Heart right ventricle (tissue), 16 donors: ENCODE data around the gene HES7. TPM values are rescaled to one million over a fixed set of nuclear protein-coding genes. Genes with fewer than 3 reads are reported as not detected.

Experiments
- ATAC-seq, 8 donors: fragments of 200-7000 bp; cut with Tn5 transposase; one replicate each; pipeline ENCODE4 v1.9.1; 2020; ENCODE audit warnings: mild to moderate bottlenecking in 8 of 8, moderate library complexity in 8 of 8, moderate number of reproducible peaks in 1 of 8
- DNase-seq, 2 donors: peaks; one replicate each; pipeline ENCODE4 v3.0.0-alpha.2; 2020
- H3K27ac ChIP-seq, 10 donors: fragments of 200-600 bp; sonication (generic) in 2 of 10; one replicate each; pipeline versions ENCODE4 v1.5.0 to v1.8.0; 2020 to 2022; ENCODE audit warnings: mild to moderate bottlenecking in 3 of 10
- H3K27me3 ChIP-seq, 7 donors: fragments of 200-600 bp; one replicate each; pipeline ENCODE4 v1.8.0; 2021 to 2022; ENCODE audit warnings: mild to moderate bottlenecking in 2 of 7
- H3K36me3 ChIP-seq, 9 donors: fragments of 200-600 bp; sonication (generic) in 1 of 9; one replicate each; pipeline versions ENCODE4 v1.5.0 to v1.8.0; 2020 to 2022; ENCODE audit warnings: mild to moderate bottlenecking in 2 of 9
- H3K4me1 ChIP-seq, 9 donors: fragments of 200-600 bp; sonication (generic) in 1 of 9; one replicate each; pipeline versions ENCODE4 v1.5.0 to v1.8.0; 2020 to 2022; ENCODE audit warnings: mild to moderate bottlenecking in 4 of 9
- H3K4me3 ChIP-seq, 10 donors: fragments of 200-600 bp; sonication (generic) in 2 of 10; one replicate each; pipeline versions ENCODE4 v1.5.0 to v1.8.0; 2020 to 2022; ENCODE audit warnings: mild to moderate bottlenecking in 7 of 10, moderate library complexity in 2 of 10
- H3K9me3 ChIP-seq, 11 donors: fragments of 200-600 bp in 10 of 11; sonication (generic) in 2 of 11; one replicate each; pipeline versions ENCODE4 v1.5.0 to v1.8.0; 2013 to 2022; ENCODE audit warnings: mild to moderate bottlenecking in 2 of 11, control low read depth in 1 of 11, moderate library complexity in 1 of 11
- WGBS, 2 donors: extraction: QIAGEN DNeasy Blood & Tissue Kit; methylation state at CpG; one replicate each; pipeline ENCODE4 v1.1.7; 2013; ENCODE audit warnings: inconsistent platforms in 1 of 2; 5-methylcytosine and 5-hydroxymethylcytosine counted together
- intact Hi-C, 10 donors: fragments of 100-400 bp; cut with DNase I; formaldehyde crosslinking; loops; one replicate each; pipeline versions ENCODE4 v1.11.1 to v1.14.2; 2022
- polyA plus RNA-seq, 2 donors: library from polyadenylated mRNA; stranded (reverse); fragments of 200-250 nt; gene quantifications; one replicate each; pipeline ENCODE4 v1.2.3, GENCODE V29; 2013
- total RNA-seq, 10 donors: library from RNA; stranded (reverse); fragmentation: NEBNext Ultra II Directional in 3 of 10; extraction: Animal tissue kit (Norgen Biotek cat#: 25700) in 3 of 10; gene quantifications; one replicate each; pipeline versions ENCODE4 v1.2.1 to v1.2.4, GENCODE V29; 2021 to 2023
- TF ChIP-seq, protein P1 (sequence below), 9 donors: fragments of 200-600 bp; sonication (generic) in 2 of 9; IDR thresholded peaks; one replicate each; pipeline versions ENCODE4 v1.5.0 to v1.8.0; 2021 to 2022; ENCODE audit warnings: antibody characterized with exemption in 9 of 9, mild to moderate bottlenecking in 5 of 9, moderate library complexity in 1 of 9
- donor health status: Arrhythmogenic right ventricular cardiomyopathy.
- donor health status: ischemic (EF 13 %, LVEDD 7.1; RV severe dilation, severe dysfunction).
- donor health status: healthy with polysubstance abuse.
- donor health status: DM: no; HTN: yes; CAD: no.
- donor health status: DM: no; HTN: no; CAD: no.
- donor health status: ischemic (EF 25% LVEDD 6.9; RV normal size, moderate dysfunction).
- donor health status: ischemic (EF 25% LVEDD 5.7; RV mildly dilated, moderate dysfunction).
- donor health status: healthy.
- donor health status: DM: yes; HTN: yes; CAD: no.
- donor health status: Ischemic cardiomyopathy.
- donor health status: ischemic (EF 35%, LVEDD 5.7; RV mildly dilated, moderate dysfunction).
- donor health status: nonischemic (EF 11% LVEDD 7.7; RV severe dilation, severe dysfunction).
- donor health status: DM: yes; HTN: yes; CAD: no.
- donor health status: PGD.
- donor health status: ischemic (EF 29% LVEDD 5.4; RV normal size, mild dysfunction).
- donor health status: nonischemic (EF 23%, LVEDD 6.1; RV moderate dilation, normal function).

Gene HES7
- total and polyA plus RNA-seq, 12 donors = 0.17 to 1.5 (median 0.42) TPM; not detected in 5

GRCh38 chr17:8133399-8133798 lies 9.5 kb upstream of the HES7 start:
- ATAC-seq = no peak
- TF ChIP-seq, protein P1, sequence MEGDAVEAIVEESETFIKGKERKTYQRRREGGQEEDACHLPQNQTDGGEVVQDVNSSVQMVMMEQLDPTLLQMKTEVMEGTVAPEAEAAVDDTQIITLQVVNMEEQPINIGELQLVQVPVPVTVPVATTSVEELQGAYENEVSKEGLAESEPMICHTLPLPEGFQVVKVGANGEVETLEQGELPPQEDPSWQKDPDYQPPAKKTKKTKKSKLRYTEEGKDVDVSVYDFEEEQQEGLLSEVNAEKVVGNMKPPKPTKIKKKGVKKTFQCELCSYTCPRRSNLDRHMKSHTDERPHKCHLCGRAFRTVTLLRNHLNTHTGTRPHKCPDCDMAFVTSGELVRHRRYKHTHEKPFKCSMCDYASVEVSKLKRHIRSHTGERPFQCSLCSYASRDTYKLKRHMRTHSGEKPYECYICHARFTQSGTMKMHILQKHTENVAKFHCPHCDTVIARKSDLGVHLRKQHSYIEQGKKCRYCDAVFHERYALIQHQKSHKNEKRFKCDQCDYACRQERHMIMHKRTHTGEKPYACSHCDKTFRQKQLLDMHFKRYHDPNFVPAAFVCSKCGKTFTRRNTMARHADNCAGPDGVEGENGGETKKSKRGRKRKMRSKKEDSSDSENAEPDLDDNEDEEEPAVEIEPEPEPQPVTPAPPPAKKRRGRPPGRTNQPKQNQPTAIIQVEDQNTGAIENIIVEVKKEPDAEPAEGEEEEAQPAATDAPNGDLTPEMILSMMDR (IDR thresholded peaks at IDR 0.05) = no peak
- peaks cover 0 to 21% (median 0%) of the 10 kb centered on the region in 7 donors for H3K27me3 ChIP-seq
- no peak overlapping the region for H3K27ac ChIP-seq
- 68 to 70% methylated on average over 12 of the region's 12 CpGs for WGBS, 2 donors
- no peak overlapping the region for H3K4me3 ChIP-seq
- H3K36me3 ChIP-seq = no peaks in the 10 kb centered on the region
- H3K9me3 ChIP-seq = no peaks in the 10 kb centered on the region
- intact Hi-C loops = no loop called here
- peaks cover 0 to 10% (median 8%) of the 10 kb centered on the region in 9 donors for H3K4me1 ChIP-seq
- no peak for DNase-seq

DNA sequence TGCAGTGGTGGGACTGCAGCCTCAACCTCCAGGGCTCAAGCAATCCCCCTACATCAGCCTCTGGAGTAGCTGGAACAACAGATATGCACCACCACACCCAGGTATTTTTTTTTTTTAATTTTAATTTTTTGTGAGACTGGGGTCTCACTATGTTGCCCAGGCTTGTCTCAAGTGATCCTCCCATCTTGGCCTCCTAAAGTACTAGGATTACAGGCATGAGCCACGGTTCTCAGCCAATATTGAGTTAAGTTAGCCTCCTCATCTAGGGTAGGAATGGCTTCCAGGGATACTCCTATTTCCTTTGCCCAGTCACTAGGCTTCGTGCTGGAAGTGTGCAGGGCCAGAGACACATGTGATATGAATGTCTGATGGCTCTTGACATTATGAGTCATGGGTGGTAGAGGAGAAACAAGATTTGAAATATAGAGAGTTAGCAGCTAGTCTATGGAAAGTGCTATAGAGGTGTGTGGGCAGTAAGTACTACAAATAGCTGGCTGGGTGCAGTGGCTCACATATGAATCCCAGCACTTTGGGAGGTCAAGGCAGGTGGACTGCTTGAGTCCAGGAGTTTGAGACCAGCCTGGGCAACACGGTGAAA lies 8.0 kb upstream of the HES7 start:
- no peak overlapping the region for H3K27ac ChIP-seq
- TF ChIP-seq, protein P1 (IDR thresholded peaks at IDR 0.05) = no peak
- DNase-seq (no peak), ATAC-seq (no peak)
- peaks cover 0 to 34% (median 8%) of the 10 kb centered on the region in 7 donors for H3K27me3 ChIP-seq
- intact Hi-C loops = no loop called here
- no peaks in the 10 kb centered on the region for H3K36me3 ChIP-seq
- 57 to 69% methylated on average over 3 of the region's 3 CpGs for WGBS, 2 donors
- no peak overlapping the region for H3K4me3 ChIP-seq
- no peaks in the 10 kb centered on the region for H3K9me3 ChIP-seq
- H3K4me1 ChIP-seq = peaks cover 0 to 8% (median 5%) of the 10 kb centered on the region in 9 donors

- intact Hi-C loops = loop anchor here in 5 of 10 donors (5.0 to 10.0 kb wide), 4 partner anchors 34 to 97 kb away; partner anchors contain the start of gene VAMP2 (in 1 of the 5)
- no peak overlapping the region for H3K4me3 ChIP-seq
- no peaks in the 10 kb centered on the region for H3K9me3 ChIP-seq
- TF ChIP-seq, protein P1 (IDR thresholded peaks at IDR 0.05) = no peak
- H3K36me3 ChIP-seq = no peaks in the 10 kb centered on the region
- WGBS, 2 donors = 83% methylated on average over 14 of the region's 14 CpGs
- H3K4me1 ChIP-seq = peaks cover 13 to 41% (median 38%) of the 10 kb centered on the region in 9 donors
- DNase-seq (no peak), ATAC-seq (no peak)
- peaks cover 0 to 69% (median 15%) of the 10 kb centered on the region in 7 donors for H3K27me3 ChIP-seq
- H3K27ac ChIP-seq = no peak overlapping the region
Observed at GRCh38 chr17:8128125-8128784, 4.3 kb upstream of the HES7 start.

DNA sequence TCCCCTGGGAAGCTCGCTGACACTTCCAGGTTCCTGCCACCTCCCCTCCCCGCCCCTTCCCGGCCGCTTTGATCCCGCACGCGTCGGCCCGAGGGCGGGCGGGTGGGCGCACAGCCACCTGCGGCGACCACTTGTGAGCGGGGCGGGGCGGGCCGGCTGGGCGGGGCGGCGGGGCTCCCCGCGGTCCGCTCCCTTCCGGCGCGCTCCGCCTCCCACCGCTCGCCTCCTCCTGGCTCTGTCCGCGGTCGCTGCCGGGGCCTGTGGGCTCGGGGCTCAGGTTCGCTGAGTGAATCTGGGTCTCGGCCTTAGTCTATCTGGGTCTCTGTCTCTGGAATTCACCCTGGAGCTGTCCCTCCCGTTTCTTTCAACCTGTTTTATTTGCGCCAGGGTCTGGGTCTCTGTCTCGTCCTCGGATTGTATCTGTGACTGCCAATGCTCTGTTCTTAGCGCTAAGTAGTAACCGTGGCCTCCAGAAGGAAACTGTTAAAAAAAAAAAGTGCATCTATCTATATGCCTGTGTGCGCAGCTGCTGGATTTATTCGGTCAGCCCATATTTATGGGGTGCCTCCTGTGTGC lies 2.7 kb upstream of the HES7 start:
- H3K27me3 ChIP-seq = peaks cover 0 to 85% (median 17%) of the 10 kb centered on the region in 7 donors
- no peaks in the 10 kb centered on the region for H3K9me3 ChIP-seq
- TF ChIP-seq, protein P1 (IDR thresholded peaks at IDR 0.05) = peak in 1 of 9 donors; percentile 9
- DNase-seq (peak; percentile 42 to 63), ATAC-seq (peak; percentile 42 to 71 (median 51))
- H3K4me1 ChIP-seq = peaks cover 17 to 58% (median 55%) of the 10 kb centered on the region in 9 donors
- intact Hi-C loops = loop anchor here in 5 of 10 donors (5.0 to 10.0 kb wide), 4 partner anchors 36 to 98 kb away; partner anchors contain the start of gene VAMP2 (in 1 of the 5)
- 0% methylated on average over 20 to 45 of the region's 45 CpGs for WGBS, 2 donors
- peak overlapping the region in 9 of 10 donors; percentile 51 to 82 (median 64) for H3K27ac ChIP-seq
- no peaks in the 10 kb centered on the region for H3K36me3 ChIP-seq
- H3K4me3 ChIP-seq = peak overlapping the region; percentile 40 to 91 (median 70)
